ENCODE results near the gene PLXNA4. TPM values are rescaled to one million over a fixed set of nuclear protein-coding genes. Genes with fewer than 3 reads are reported as not detected.
A peak's percentile ranks its signal among the peaks of the same experiment; 100 is the strongest.

The PLXNA4 gene
- total RNA-seq, 2 donors from 2014 or later = 24.0 to 42.7 TPM

DNA sequence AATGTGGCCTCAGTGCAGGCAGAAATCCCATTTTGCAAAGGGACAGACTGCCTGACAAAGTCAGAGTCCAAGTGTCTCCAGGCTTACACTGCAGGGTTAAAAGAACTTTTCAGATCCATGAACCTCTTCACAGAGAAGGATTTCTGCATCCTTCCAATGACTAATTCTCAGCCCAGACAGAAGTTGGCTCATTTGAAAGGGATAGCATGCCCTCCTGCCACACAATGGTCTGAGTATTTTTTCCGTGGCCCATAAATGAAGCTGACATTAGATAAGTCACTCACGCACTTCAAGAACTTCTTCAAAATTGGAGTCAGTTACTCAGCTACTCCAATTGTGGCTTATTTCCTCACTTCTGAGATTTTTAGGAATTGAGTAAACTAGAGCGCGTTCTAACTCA lies 170.2 kb downstream of the PLXNA4 start:
- H3K36me3 Mint-ChIP-seq (ENCODE audit: low read depth) = no peaks in the 10 kb centered on the region
- no peak for TF ChIP-seq CTCF (conservative IDR thresholded peaks at IDR 0.05)
- H3K27ac Mint-ChIP-seq = no peak overlapping the region
- H3K9me3 Mint-ChIP-seq = no peaks in the 10 kb centered on the region
- H3K9me3 ChIP-seq (ENCODE audit: control insufficient read depth, low read length) = no peaks in the 10 kb centered on the region
- H3K27ac ChIP-seq (ENCODE audit: low read depth, low read length) = no peak overlapping the region
- WGBS, 2 experiments (ENCODE audit: insufficient coverage in 1 of 2, insufficient read length in 1 of 2) = 90 to 96% methylated on average over 4 of the region's 4 CpGs
- H3K4me1 ChIP-seq (ENCODE audit: control insufficient read depth, insufficient read depth, low read length) = peaks cover 5% of the 10 kb centered on the region
- no peaks in the 10 kb centered on the region for H3K27me3 Mint-ChIP-seq (ENCODE audit: insufficient read depth)
- peaks cover 31% of the 10 kb centered on the region for H3K4me1 Mint-ChIP-seq
- no peak overlapping the region for H3K4me3 Mint-ChIP-seq
- no peaks in the 10 kb centered on the region for H3K36me3 ChIP-seq (ENCODE audit: control insufficient read depth, insufficient read depth, low read length)
- H3K27me3 ChIP-seq (ENCODE audit: control insufficient read depth, insufficient read depth, low read length, poor library complexity, severe bottlenecking) = no peaks in the 10 kb centered on the region
- no peak for DNase-seq
- no peak overlapping the region for H3K9ac ChIP-seq (ENCODE audit: extremely low read depth, low read length, poor library complexity, severe bottlenecking)
- no peak overlapping the region for H3K4me3 ChIP-seq (ENCODE audit: low read length)

- 95 to 100% methylated on average over 1 to 3 of the region's 3 CpGs for WGBS, 2 experiments (ENCODE audit: insufficient coverage in 1 of 2, insufficient read length in 1 of 2)
- peaks cover 18% of the 10 kb centered on the region for H3K4me1 Mint-ChIP-seq
Observed at GRCh38 chr7:132404261-132404660, 172.0 kb downstream of the PLXNA4 start.

DNA sequence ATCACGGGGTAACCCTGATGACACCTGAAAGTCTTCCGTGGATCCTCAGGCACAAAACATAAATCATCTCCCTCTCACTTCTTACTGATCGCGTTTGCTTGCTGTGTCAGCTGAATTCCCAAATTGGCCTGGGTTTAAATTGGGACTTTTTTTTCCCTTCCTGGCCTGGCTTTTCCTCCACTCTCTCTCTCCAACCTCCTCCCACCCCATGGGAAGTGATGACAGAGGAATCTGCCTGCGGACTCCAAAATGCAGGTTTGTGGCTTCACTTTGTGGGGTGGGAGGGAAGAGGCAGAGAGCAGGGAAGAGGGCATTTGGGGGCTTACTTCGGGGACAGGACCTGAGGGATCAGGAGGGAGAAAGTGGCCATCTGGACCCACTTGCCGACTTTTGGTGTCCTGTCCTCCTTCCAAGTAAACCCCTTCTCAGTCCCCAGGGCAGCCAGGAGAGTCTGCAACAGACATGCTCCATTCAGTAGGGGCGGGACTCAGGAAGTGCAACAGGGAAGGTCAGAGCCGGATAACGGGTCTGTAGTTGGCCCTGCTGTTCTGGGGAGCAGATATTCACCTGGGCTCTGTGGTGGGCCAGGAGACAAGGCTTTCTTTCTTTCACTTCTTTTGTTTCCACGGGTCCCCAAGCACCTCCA lies 172.7 kb downstream of the PLXNA4 start:
- no peak overlapping the region for H3K4me3 Mint-ChIP-seq
- H3K4me3 ChIP-seq (ENCODE audit: low read length) = no peak overlapping the region
- no peak for DNase-seq
- peaks cover 18% of the 10 kb centered on the region for H3K4me1 Mint-ChIP-seq
- no peaks in the 10 kb centered on the region for H3K9me3 Mint-ChIP-seq
- H3K9me3 ChIP-seq (ENCODE audit: control insufficient read depth, low read length) = no peaks in the 10 kb centered on the region
- WGBS, 2 experiments (ENCODE audit: insufficient coverage in 1 of 2, insufficient read length in 1 of 2) = 54 to 75% methylated on average over 5 to 11 of the region's 11 CpGs
- H3K27ac ChIP-seq (ENCODE audit: low read depth, low read length) = no peak overlapping the region
- no peaks in the 10 kb centered on the region for H3K36me3 Mint-ChIP-seq (ENCODE audit: low read depth)
- H3K4me1 ChIP-seq (ENCODE audit: control insufficient read depth, insufficient read depth, low read length) = no peaks in the 10 kb centered on the region
- H3K27me3 Mint-ChIP-seq (ENCODE audit: insufficient read depth) = no peaks in the 10 kb centered on the region
- H3K27me3 ChIP-seq (ENCODE audit: control insufficient read depth, insufficient read depth, low read length, poor library complexity, severe bottlenecking) = no peaks in the 10 kb centered on the region
- no peak overlapping the region for H3K9ac ChIP-seq (ENCODE audit: extremely low read depth, low read length, poor library complexity, severe bottlenecking)
- TF ChIP-seq CTCF (conservative IDR thresholded peaks at IDR 0.05) = no peak
- H3K36me3 ChIP-seq (ENCODE audit: control insufficient read depth, insufficient read depth, low read length) = no peaks in the 10 kb centered on the region
- H3K27ac Mint-ChIP-seq = peak overlapping the region; percentile 14

More at GRCh38 chr7:132404261-132404660, 172.0 kb downstream of the PLXNA4 start:
- H3K27me3 ChIP-seq (ENCODE audit: control insufficient read depth, insufficient read depth, low read length, poor library complexity, severe bottlenecking) = no peaks in the 10 kb centered on the region
- no peak overlapping the region for H3K9ac ChIP-seq (ENCODE audit: extremely low read depth, low read length, poor library complexity, severe bottlenecking)
- H3K36me3 ChIP-seq (ENCODE audit: control insufficient read depth, insufficient read depth, low read length) = no peaks in the 10 kb centered on the region
- TF ChIP-seq CTCF (conservative IDR thresholded peaks at IDR 0.05) = no peak
- no peaks in the 10 kb centered on the region for H3K36me3 Mint-ChIP-seq (ENCODE audit: low read depth)
- no peaks in the 10 kb centered on the region for H3K27me3 Mint-ChIP-seq (ENCODE audit: insufficient read depth)
- DNase-seq = no peak
- no peak overlapping the region for H3K27ac Mint-ChIP-seq
- H3K4me3 Mint-ChIP-seq = no peak overlapping the region
- no peak overlapping the region for H3K4me3 ChIP-seq (ENCODE audit: low read length)
- H3K27ac ChIP-seq (ENCODE audit: low read depth, low read length) = no peak overlapping the region
- H3K9me3 Mint-ChIP-seq = no peaks in the 10 kb centered on the region
- no peaks in the 10 kb centered on the region for H3K9me3 ChIP-seq (ENCODE audit: control insufficient read depth, low read length)
- H3K4me1 ChIP-seq (ENCODE audit: control insufficient read depth, insufficient read depth, low read length) = no peaks in the 10 kb centered on the region

Measured in endodermal cell (in vitro differentiated cells).